Fibroblast of gingiva (primary cell): ENCODE measurements around the gene MAGOH.

ENCODE experiments used
- DNase-seq: peaks from one replicate; pipeline ENCODE4 v3.0.0-alpha.2; 2011; ENCODE audit warnings: low read depth

Gene MAGOH

DNA sequence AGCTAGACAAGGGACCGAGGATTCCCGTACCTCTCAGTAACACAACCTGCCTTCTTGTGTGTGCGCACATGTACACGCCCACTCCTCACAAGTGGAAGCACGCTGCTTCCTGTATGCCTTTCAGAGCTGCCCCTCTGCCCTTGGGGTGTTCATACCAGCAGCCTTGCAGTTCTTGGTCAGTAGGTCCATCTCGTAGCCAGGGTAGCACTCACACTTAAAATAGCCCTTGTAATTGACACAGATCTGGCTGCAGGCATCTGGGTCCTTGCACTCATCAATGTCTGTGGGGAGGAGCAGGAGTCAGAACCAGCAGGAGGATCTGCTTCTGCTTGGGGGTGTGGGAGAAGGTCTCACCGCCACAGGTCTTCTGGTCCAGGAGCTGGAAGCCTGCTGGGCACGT, 32.6 kb upstream of the MAGOH start:
- no peak for DNase-seq

DNA sequence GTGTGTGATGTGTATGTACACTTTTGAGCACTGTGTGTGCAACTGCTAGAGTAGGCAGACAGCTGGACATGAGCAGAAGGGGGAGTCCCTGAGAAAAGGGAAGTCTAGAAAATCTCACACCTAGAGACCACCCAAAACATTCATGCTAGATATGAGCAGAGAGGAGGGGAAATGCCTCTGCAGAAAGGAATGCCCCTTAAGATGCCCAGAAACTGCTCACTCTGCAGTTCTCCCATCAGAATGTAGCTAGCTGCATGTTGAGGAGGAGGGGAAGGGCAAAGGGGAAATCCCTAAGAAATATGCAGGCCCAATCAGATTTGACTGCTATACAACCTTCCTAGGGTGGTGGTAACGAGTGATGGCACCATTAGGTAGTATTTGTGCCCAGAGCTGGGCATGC, 31.8 kb upstream of the MAGOH start:
- no peak for DNase-seq

DNA sequence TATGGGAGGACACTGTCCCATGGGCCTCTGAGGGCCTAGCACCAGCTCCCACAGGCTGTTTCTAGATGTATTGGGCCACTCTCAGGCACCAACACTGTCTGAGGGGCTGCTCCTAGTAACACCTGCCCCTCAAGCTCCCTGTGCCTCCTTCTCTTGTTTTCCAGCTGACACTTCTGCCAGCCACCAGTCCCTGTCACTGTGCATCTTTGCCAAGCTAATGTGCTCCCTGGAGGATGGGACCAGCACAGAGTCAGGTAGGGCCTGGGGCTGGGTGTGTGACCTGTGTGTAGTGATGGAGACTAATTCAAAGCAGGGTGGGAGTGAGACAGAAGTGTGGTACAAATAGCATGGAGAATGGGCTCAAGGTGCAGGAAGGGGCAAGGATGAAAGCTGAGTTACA, 29.4 kb upstream of the MAGOH start:
- no peak for DNase-seq

DNA sequence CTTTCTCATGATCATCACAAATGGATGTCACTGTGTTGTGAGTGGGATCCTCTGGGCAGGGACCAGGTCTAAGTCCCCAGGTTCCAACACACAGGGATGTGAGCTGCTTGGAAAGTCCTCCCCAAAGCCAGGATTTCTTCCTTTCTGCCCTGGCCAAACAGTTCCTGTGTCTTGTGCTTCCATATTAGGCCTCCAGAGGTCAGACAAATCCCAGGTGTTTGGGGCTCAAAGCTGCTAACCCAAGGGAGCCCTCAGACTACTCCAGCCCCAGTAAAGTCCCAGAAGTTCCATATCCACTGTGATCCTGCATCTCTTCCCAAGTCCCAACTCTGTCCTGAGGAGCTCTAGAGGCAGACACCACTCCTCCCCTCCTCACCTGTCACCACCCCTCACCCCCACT, 27.7 kb upstream of the MAGOH start:
- no peak for DNase-seq

GRCh38 chr1:53265581-53265980, 27.3 kb upstream of the MAGOH start:
- DNase-seq, result no peak

GRCh38 chr1:53264048-53264447, 25.7 kb upstream of the MAGOH start:
- DNase-seq, result no peak

DNA sequence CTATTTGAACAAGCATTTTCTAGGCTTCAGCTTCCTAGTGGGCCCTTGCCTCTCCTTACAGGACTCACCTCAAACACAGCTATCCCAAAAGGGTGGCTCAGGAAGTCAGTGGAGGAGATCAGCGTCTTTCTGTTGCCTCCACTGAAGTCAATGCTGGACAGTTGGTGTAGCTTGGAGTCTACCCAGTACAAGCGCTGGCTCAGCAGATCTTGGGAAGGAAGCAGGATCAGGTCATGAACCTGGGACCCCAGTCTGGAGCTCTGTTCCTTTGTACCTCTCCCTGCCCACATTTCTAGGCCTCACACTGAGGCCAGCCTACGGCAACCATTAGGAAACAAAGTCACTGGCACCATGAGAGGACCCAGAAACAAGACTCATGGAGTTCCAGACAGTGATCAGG, 23.7 kb upstream of the MAGOH start:
- no peak for DNase-seq

- no peak for DNase-seq
Measured at GRCh38 chr1:53260631-53261247, 22.4 kb upstream of the MAGOH start.

DNA sequence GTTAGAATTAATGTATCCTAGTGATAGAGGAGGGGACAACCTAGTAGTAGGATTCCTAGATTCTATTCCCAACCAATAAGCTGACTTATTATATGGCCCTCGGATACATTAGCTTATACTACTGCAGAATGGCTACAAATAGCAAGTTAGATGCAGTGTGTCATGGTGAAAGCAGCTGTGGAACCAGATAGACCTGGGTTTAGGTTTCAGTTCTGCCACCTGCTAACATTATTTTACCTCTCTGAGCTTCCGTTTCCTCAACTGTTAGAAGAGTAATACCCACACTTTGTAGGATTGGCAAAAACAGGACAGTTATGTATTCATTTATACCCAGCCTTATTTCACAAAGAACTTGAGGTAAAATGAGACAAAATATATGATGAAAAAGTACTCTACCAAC, 21.6 kb upstream of the MAGOH start:
- DNase-seq, result no peak

- no peak for DNase-seq
Measured at GRCh38 chr1:53258216-53258615, 19.9 kb upstream of the MAGOH start.

DNA sequence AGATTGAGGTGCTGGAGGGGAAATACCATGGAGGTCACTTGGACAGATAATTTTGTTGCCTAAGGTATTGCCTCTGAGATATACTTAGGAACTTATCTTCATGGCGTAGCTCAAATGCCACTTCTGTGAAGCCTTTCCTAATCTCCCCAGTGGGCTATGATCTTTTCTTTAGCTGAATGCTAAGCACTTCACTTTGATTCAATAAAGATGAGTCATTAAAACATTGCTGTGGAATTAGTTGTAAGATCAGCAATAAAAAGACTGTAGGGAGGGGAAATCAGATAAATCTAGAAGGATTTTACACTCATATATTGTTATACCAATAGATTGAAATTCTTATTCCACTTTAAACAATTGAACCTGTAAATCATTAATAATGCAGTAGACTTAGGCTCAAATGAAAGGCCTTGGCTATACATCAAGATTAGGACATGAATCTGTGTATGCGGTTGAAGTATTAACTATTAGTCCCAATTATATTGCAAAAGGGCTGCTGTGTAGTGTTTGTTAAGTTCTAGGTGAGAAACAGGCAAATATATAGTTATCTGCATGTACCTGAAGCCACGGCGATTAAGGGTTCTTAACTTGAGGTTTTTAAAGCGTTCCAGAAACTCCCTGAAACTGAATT, 19.2 kb upstream of the MAGOH start:
- no peak for DNase-seq

GRCh38 chr1:53256511-53257453, 18.5 kb upstream of the MAGOH start:
- DNase-seq, result no peak

GRCh38 chr1:53255031-53255430, 16.7 kb upstream of the MAGOH start:
- no peak for DNase-seq

- DNase-seq, result peak; percentile 24
Measured at GRCh38 chr1:53254011-53254640, 15.8 kb upstream of the MAGOH start.

- no peak for DNase-seq
Measured at GRCh38 chr1:53250325-53250724, 12.0 kb upstream of the MAGOH start.

DNA sequence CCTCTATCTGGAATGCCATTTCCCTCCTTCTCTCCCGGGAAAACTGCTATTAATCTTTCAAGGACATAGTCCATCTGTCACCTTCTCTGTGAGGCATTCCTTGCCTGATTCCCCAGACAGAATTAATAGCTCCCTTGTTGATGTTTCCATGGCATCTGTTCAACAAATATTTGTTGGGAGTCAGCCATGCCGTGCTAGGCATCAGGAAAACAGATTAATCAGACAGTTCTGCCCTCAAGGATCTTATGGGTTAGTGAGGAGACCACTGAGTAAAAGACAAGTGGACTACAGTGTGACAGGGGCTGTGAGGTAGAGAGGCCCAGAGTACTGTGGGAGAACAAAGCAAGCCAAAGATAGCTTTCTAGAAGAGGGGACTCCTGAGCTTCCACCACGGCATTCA, 11.4 kb upstream of the MAGOH start:
- no peak for DNase-seq

GRCh38 chr1:53246261-53247134, 8.2 kb upstream of the MAGOH start:
- no peak for DNase-seq

- no peak for DNase-seq
Measured at GRCh38 chr1:53244141-53244540, 5.8 kb upstream of the MAGOH start.

DNA sequence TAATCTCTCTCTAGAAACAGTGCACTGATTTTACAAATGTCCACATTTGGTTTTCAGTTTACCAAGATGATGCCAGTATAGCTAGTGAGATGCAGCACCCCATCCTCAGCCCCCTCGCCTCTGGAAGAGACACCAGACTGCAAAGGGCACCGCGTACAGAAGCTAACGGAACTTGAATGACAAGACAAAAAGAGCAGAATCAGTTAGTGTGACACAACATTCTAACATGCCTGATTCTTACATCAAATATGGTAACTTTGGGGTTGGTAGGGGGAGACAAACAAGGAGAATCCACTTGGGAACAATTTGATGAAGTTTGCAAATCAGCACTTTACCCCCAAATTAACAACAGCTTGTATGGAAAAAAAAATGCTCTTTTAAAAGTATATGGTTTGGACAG, 4.1 kb upstream of the MAGOH start:
- no peak for DNase-seq

DNA sequence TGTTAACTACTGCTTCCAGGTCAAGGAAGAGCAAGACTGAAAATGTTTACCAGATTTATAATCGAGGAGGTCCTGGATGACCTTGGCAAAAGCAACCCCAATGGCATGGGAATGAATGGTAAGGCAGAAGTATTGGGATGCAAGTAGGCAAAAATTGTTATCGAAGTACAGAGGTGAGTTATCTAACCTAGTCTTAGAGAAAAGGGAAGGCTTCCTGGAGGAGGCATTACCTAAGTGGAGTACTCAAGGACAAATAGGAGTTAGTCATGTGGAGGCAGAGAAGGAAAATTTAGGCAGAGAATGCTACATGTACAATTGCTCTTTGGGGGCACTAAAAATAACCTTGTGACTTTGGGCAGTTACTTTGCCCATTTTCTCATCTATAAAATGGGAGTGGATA, 3.5 kb upstream of the MAGOH start:
- DNase-seq, result no peak

GRCh38 chr1:53237638-53238037, 680 bp downstream of the MAGOH start:
- DNase-seq, result no peak

GRCh38 chr1:53220962-53221286, 17.4 kb downstream of the MAGOH start:
- DNase-seq, result no peak
